Measurements from ENCODE around the gene PIH1D1. TPM values are rescaled to one million over a fixed set of nuclear protein-coding genes. Genes with fewer than 3 reads are reported as not detected.

Gene PIH1D1
- total and polyA plus RNA-seq, 12 donors: 15.7 to 60.0 (median 29.3) TPM

DNA sequence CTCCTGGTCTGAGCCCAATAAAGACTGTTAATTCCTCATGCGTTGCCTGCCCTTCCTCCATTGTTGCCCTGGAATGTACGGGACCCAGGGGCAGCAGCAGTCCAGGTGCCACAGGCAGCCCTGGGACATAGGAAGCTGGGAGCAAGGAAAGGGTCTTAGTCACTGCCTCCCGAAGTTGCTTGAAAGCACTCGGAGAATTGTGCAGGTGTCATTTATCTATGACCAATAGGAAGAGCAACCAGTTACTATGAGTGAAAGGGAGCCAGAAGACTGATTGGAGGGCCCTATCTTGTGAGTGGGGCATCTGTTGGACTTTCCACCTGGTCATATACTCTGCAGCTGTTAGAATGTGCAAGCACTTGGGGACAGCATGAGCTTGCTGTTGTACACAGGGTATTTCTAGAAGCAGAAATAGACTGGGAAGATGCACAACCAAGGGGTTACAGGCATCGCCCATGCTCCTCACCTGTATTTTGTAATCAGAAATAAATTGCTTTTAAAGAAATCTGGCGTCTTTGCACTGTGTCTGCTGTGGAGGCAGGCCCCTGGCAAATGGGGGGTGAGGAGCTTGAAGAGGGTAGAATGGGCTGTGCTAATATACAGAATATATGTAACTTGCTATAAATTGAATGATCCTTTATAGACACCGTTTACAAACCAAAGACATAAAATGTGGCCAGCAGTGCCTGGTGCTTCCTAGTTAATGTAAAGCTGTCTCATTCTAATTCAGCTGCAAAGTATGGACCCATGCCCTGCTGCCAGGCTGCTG is 40.4 kb upstream of the PIH1D1 start:
- ATAC-seq: no peak

DNA sequence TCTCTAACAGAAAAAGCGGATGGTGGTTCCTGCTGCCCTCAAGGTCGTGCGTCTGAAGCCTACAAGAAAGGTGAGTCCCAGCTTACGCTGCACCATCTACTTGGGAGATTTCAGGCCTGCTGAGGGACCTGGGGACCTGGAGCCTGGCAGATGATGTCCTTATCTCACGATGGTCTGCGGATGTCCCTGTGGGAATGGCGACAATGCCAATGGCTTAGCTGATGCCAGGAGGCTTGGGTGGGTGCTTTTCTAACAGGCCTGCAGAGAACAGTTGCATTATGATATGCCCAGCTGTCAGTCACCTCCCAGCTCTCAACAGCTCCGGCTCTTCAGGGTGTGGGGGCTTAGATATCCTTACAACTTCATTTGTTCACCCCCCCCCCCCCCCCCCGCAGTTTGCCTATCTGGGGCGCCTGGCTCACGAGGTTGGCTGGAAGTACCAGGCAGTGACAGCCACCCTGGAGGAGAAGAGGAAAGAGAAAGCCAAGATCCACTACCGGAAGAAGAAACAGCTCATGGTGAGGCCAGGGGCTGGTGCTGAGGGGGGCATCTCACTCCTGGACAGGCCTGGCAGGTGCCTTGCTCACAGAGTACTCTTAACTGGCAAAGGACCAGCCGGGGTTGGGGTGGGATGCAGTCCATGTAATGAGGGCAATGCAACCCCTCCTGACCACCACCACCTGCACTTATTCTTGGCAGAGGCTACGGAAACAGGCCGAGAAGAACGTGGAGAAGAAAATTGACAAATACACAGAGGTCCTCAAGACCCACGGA is 39.6 kb upstream of the PIH1D1 start:
- intact Hi-C loops (cut with DNase I): no loop called here
- H3K4me3 ChIP-seq: no peak overlapping the region
- peaks cover 12 to 52% (median 40%) of the 10 kb centered on the region in 9 donors for H3K36me3 ChIP-seq
- no peaks in the 10 kb centered on the region for H3K27me3 ChIP-seq
- H3K4me1 ChIP-seq: peaks cover 15 to 44% (median 37%) of the 10 kb centered on the region in 9 donors
- 67 to 69% methylated on average over 16 to 17 of the region's 17 CpGs for WGBS, 2 donors
- TF ChIP-seq, protein P1, sequence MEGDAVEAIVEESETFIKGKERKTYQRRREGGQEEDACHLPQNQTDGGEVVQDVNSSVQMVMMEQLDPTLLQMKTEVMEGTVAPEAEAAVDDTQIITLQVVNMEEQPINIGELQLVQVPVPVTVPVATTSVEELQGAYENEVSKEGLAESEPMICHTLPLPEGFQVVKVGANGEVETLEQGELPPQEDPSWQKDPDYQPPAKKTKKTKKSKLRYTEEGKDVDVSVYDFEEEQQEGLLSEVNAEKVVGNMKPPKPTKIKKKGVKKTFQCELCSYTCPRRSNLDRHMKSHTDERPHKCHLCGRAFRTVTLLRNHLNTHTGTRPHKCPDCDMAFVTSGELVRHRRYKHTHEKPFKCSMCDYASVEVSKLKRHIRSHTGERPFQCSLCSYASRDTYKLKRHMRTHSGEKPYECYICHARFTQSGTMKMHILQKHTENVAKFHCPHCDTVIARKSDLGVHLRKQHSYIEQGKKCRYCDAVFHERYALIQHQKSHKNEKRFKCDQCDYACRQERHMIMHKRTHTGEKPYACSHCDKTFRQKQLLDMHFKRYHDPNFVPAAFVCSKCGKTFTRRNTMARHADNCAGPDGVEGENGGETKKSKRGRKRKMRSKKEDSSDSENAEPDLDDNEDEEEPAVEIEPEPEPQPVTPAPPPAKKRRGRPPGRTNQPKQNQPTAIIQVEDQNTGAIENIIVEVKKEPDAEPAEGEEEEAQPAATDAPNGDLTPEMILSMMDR (IDR thresholded peaks at IDR 0.05): no peak
- no peak for DNase-seq
- peak overlapping the region in 1 of 10 donors; percentile 90 for H3K27ac ChIP-seq
- no peaks in the 10 kb centered on the region for H3K9me3 ChIP-seq
- no peak for ATAC-seq

More for the DNA sequence above, 40.4 kb upstream of the PIH1D1 start:
- Histone ChIP-seq H3K36me3 (peaks cover 12 to 52% (median 40%) of the 10 kb centered on the region in 9 donors), H3K9me3 (no peaks in the 10 kb centered on the region), H3K4me3 (no peak overlapping the region), H3K27me3 (no peaks in the 10 kb centered on the region), H3K4me1 (peaks cover 15 to 43% (median 35%) of the 10 kb centered on the region in 9 donors), H3K27ac (no peak overlapping the region)
- TF ChIP-seq, protein P1 (IDR thresholded peaks at IDR 0.05): no peak
- DNase-seq: no peak
- 64 to 69% methylated on average over 7 of the region's 7 CpGs for WGBS, 2 donors
- intact Hi-C loops (cut with DNase I): no loop called here

DNA sequence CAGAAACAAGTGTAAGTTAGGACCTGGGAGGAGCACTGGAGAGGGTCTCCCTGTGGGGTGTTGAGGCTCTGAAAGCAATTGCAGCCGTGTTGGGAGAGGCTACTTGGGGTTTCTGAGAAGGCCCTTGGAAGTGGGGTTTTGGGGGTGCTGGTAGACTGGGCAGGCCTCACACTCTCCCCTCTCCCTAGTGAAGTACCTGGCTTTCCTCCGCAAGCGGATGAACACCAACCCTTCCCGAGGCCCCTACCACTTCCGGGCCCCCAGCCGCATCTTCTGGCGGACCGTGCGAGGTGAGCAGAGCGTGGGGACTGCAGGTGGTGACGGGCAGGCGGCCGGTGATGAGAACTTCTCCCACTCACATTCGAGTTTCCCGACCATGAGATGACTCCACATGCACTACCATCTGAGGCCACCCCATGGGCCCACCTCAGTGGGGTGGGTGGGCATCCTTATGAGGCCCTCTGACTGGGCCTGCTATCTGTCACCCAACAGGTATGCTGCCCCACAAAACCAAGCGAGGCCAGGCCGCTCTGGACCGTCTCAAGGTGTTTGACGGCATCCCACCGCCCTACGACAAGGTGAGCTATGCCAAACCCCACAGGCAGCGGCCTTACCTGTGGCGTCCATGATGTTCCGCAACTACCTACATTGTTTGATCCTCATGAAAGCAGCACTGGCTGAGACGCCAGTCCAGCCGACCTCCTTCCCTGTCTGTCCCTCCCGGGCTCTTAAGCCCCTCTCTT is 38.8 kb upstream of the PIH1D1 start:
- TF ChIP-seq, protein P1 (IDR thresholded peaks at IDR 0.05): no peak
- H3K9me3 ChIP-seq: no peaks in the 10 kb centered on the region
- H3K36me3 ChIP-seq: peaks cover 12 to 59% (median 40%) of the 10 kb centered on the region in 9 donors
- intact Hi-C loops (cut with DNase I): no loop called here
- peaks cover 15 to 41% (median 34%) of the 10 kb centered on the region in 9 donors for H3K4me1 ChIP-seq
- peak overlapping the region in 1 of 10 donors; percentile 97 for H3K4me3 ChIP-seq
- WGBS, 2 donors: 84 to 86% methylated on average over 27 of the region's 27 CpGs
- peak overlapping the region in 5 of 10 donors; percentile 85 to 93 (median 90) for H3K27ac ChIP-seq
- H3K27me3 ChIP-seq: no peaks in the 10 kb centered on the region
- no peak for DNase-seq
- no peak for ATAC-seq

Data from heart right ventricle (tissue), 16 donors.